Mesothelial cell of epicardium (in vitro differentiated cells): ENCODE results near the gene SLC6A13. TPM values are rescaled to one million over a fixed set of nuclear protein-coding genes. Genes with fewer than 3 reads are reported as not detected.
"Not testable (repeated sequence)": the region's sequence is repeated elsewhere in the genome, so short reads cannot be mapped to it uniquely, and the experiment has no call there.

ENCODE experiments used
- DNase-seq, 2 experiments: peaks; one replicate each; pipeline ENCODE4 v3.0.0; 2021; ENCODE audit warnings: low spot score in 2 of 2; ENCODE audit not compliant: unreplicated experiment in 2 of 2
- H3K27ac Mint-ChIP-seq: 2 replicates; pipeline ENCODE4 v1.8.0; 2021; ENCODE audit warnings: mixed read lengths
- H3K27me3 Mint-ChIP-seq: 2 replicates; pipeline ENCODE4 v1.8.0; 2021; ENCODE audit warnings: low read depth, mixed read lengths
- H3K36me3 Mint-ChIP-seq: 2 replicates; pipeline ENCODE4 v1.8.0; 2021; ENCODE audit warnings: mixed read lengths
- H3K4me1 Mint-ChIP-seq: 2 replicates; pipeline ENCODE4 v1.8.0; 2021; ENCODE audit warnings: mixed read lengths
- H3K4me3 Mint-ChIP-seq: 2 replicates; pipeline ENCODE4 v1.8.0; 2021; ENCODE audit warnings: mild to moderate bottlenecking, moderate library complexity, mixed read lengths
- H3K9me3 Mint-ChIP-seq: 2 replicates; pipeline ENCODE4 v1.8.0; 2021; ENCODE audit warnings: mixed read lengths
- total RNA-seq: library from RNA; stranded (reverse); gene quantifications from 3 replicates; pipeline ENCODE4 v1.2.1, GENCODE V29; 2021
- TF ChIP-seq, protein P1 (sequence below): fragments of 200-600 bp; sonication (generic); IDR thresholded peaks from one replicate; pipeline ENCODE4 v1.5.0; 2021; ENCODE audit warnings: antibody characterized with exemption; ENCODE audit not compliant: unreplicated experiment

Gene SLC6A13
- total RNA-seq, 1 donor from 2014 or later, result 1.2 TPM

DNA sequence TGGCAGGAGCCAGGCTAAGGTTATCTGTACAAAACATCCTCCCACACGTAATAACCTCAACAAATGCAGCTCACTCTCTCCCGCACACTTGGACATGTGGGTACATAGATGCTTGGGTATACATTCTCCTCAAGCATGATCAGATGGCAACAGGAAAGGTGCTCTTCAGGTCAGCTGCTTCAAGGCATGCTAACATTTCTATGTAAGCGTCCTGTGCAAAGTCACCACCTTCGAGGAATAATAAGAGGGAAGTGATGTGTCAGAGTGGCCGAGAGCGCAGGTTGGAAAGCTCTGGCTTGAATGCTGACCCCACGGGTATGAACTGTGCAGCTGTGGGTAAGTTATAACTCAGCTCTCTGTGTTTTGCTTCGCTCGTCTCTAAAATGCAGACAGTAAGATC is 24.5 kb downstream of the SLC6A13 start:
- Mint-ChIP-seq H3K4me1 (no peaks in the 10 kb centered on the region), H3K27ac (no peak overlapping the region), H3K36me3 (no peaks in the 10 kb centered on the region), H3K4me3 (no peak overlapping the region), H3K9me3 (peaks cover 20% of the 10 kb centered on the region), H3K27me3 (peaks cover 8% of the 10 kb centered on the region)
- TF ChIP-seq, protein P1, sequence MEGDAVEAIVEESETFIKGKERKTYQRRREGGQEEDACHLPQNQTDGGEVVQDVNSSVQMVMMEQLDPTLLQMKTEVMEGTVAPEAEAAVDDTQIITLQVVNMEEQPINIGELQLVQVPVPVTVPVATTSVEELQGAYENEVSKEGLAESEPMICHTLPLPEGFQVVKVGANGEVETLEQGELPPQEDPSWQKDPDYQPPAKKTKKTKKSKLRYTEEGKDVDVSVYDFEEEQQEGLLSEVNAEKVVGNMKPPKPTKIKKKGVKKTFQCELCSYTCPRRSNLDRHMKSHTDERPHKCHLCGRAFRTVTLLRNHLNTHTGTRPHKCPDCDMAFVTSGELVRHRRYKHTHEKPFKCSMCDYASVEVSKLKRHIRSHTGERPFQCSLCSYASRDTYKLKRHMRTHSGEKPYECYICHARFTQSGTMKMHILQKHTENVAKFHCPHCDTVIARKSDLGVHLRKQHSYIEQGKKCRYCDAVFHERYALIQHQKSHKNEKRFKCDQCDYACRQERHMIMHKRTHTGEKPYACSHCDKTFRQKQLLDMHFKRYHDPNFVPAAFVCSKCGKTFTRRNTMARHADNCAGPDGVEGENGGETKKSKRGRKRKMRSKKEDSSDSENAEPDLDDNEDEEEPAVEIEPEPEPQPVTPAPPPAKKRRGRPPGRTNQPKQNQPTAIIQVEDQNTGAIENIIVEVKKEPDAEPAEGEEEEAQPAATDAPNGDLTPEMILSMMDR, result no peak
- no peak for DNase-seq

DNA sequence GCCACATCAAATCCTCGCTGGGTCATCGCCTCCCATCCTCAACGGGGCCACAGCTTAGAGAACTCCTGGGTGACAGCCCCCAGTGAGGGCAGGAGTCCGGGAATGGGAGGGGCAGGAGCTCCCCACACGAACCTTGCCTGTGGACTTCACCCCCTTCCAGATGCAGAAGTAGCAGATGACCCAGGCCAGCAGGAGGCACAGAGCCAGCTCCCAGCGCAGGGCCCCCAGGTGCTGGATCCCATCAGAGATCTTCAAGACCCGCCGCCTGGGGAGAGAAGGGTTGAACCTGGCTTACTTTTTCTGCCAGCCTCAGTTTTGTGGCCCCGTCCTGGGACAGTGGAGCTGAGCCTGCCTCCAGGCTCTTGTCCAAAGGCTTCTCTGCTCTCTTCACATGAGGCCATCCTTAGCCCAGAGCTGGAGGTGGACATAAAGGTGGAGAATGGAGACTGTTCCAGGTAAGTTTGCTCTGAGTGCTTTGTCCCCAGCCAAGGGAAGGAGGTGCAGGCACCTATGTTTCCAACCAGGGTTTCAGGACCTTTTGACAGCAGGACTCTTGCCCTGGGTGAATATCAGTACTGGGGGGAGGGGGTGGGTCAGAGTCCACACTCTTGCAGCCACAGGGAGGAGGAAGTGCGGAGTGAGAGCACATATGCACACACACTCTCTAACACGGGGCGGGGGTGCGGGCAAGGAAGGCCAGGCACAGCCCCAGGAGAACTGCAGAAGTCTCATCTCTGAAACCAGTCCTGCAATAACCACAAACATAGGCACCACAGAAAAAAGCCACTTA is 25.4 kb downstream of the SLC6A13 start:
- no peak overlapping the region for H3K27ac Mint-ChIP-seq
- DNase-seq, result no peak

DNA sequence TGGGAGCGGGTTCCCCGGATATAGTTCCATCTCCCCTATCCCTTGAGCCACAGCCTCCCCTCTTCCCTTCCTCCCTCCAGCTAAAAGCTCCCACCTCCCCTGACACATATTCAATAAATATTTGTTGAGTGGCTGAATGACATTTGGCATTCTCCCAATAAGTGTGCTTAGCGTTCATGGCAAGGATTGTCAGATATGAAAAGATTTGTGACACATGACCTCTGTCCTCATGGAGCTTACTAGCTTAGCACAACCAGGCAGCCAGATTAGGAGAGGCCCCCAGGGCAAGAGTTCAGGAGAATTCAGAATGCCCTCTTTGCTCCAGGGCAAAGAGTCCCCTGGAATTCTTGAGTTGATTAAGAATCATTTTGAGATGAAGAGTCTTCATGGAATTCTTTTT is 26.2 kb downstream of the SLC6A13 start:
- H3K27ac Mint-ChIP-seq, result no peak overlapping the region
- no peaks in the 10 kb centered on the region for H3K36me3 Mint-ChIP-seq
- TF ChIP-seq, protein P1, result no peak
- H3K4me3 Mint-ChIP-seq, result no peak overlapping the region
- no peaks in the 10 kb centered on the region for H3K4me1 Mint-ChIP-seq
- no peak for DNase-seq
- H3K9me3 Mint-ChIP-seq, result peaks cover 20% of the 10 kb centered on the region
- peaks cover 4% of the 10 kb centered on the region for H3K27me3 Mint-ChIP-seq

More for the DNA sequence above, 25.4 kb downstream of the SLC6A13 start:
- Mint-ChIP-seq H3K27me3 (peaks cover 4% of the 10 kb centered on the region), H3K4me1 (no peaks in the 10 kb centered on the region), H3K36me3 (no peaks in the 10 kb centered on the region), H3K9me3 (peaks cover 20% of the 10 kb centered on the region), H3K4me3 (no peak overlapping the region)
- TF ChIP-seq, protein P1, result no peak

DNA sequence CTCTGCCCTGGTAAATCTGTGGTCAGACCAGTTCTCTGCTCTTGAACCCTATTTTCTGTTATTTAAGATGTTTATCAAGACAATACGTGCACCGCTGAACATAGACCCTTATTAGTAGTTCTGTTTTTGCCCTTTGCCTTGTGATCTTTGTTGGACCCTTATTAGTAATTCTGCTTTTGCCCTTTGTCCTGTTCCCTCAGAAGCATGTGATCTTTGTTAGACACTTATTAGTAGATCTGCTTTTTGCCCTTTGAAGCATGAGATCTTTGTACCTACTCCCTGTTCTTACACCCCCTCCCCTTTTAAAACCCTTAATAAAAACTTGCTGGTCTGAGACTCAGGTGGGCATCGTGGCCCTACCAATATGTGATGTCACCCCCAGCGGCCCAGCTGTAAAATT is 26.7 kb downstream of the SLC6A13 start:
- not testable (repeated sequence) for H3K27me3 Mint-ChIP-seq, H3K36me3 Mint-ChIP-seq, H3K27ac Mint-ChIP-seq, DNase-seq, H3K4me3 Mint-ChIP-seq, H3K4me1 Mint-ChIP-seq
- peaks cover 20% of the 10 kb centered on the region for H3K9me3 Mint-ChIP-seq

DNA sequence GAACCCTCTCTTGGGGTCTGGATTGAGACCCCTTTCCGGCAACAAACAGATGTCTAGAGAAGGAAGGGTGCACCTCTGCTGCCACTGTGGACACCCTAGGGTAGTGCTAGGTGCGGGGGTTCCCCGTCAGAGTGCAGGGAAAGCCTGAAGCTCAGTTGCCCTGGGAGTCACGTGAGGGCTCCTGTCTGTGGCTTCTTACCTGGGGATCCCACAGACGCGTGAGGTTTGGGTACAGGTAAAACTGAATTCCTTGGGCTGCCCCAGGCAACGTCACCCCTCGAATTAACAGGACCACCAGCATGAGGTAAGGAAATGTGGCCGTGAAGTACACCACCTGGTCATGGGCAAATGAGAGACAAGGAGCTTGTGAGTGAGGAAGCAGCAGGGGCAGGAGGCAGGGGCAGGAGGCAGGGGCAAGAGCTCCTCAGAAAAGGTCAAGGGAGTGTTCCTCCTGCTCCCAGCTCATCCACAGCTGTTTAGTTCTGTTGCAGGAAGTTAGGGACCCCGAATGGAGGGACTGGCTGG is 27.7 kb downstream of the SLC6A13 start:
- no peaks in the 10 kb centered on the region for H3K36me3 Mint-ChIP-seq
- DNase-seq, result peak in 1 of 2 experiments; percentile 27
- TF ChIP-seq, protein P1, result no peak
- H3K4me1 Mint-ChIP-seq, result no peaks in the 10 kb centered on the region
- H3K4me3 Mint-ChIP-seq, result no peak overlapping the region
- H3K27me3 Mint-ChIP-seq, result no peaks in the 10 kb centered on the region
- peaks cover 20% of the 10 kb centered on the region for H3K9me3 Mint-ChIP-seq
- H3K27ac Mint-ChIP-seq, result no peak overlapping the region

DNA sequence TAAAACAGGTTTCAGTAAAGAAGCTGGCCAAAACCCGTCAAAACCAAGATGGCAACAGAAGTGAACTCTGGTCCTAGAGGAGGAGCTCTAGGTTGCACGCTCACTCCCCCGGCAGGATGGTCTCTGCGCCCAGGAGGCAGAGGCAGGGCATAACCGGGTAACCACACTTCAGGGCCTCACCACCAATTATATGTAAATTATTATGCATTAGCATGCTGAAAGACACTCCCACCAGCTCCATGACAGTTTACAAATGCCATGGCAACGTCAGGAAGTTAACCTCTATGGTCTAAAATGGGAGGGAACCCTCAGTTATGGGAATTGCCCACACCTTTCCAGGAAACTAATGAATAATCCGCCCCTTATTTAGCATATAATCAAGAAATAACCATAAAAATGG is 28.6 kb downstream of the SLC6A13 start:
- no peak overlapping the region for H3K27ac Mint-ChIP-seq
- peaks cover 8% of the 10 kb centered on the region for H3K27me3 Mint-ChIP-seq
- TF ChIP-seq, protein P1, result no peak
- H3K9me3 Mint-ChIP-seq, result peaks cover 20% of the 10 kb centered on the region
- no peaks in the 10 kb centered on the region for H3K36me3 Mint-ChIP-seq
- no peaks in the 10 kb centered on the region for H3K4me1 Mint-ChIP-seq
- peak in 1 of 2 experiments; percentile 11 for DNase-seq
- H3K4me3 Mint-ChIP-seq, result no peak overlapping the region
